Measurements from ENCODE around the gene NEURL1B.

Gene NEURL1B

GRCh38 chr5:172611913-172612312 is 29.1 kb upstream of the NEURL1B start:
- DNase-seq = no peak

GRCh38 chr5:172612771-172613170 is 28.3 kb upstream of the NEURL1B start:
- DNase-seq = no peak

- no peak for DNase-seq
Measured at GRCh38 chr5:172616136-172616535, 24.9 kb upstream of the NEURL1B start.

GRCh38 chr5:172616730-172617129 is 24.3 kb upstream of the NEURL1B start:
- DNase-seq = no peak

- no peak for DNase-seq
Measured at GRCh38 chr5:172617817-172618216, 23.2 kb upstream of the NEURL1B start.

GRCh38 chr5:172618574-172619365 is 22.3 kb upstream of the NEURL1B start:
- DNase-seq = no peak

GRCh38 chr5:172620506-172620905 is 20.6 kb upstream of the NEURL1B start:
- no peak for DNase-seq

- DNase-seq = no peak
Measured at GRCh38 chr5:172622091-172623046, 18.7 kb upstream of the NEURL1B start.

- DNase-seq = no peak
Measured at GRCh38 chr5:172623313-172623980, 17.6 kb upstream of the NEURL1B start.

GRCh38 chr5:172624083-172624995 is 16.7 kb upstream of the NEURL1B start:
- DNase-seq = no peak

GRCh38 chr5:172624996-172625964 is 15.8 kb upstream of the NEURL1B start:
- DNase-seq = no peak

GRCh38 chr5:172626031-172626581 is 15.0 kb upstream of the NEURL1B start:
- no peak for DNase-seq

GRCh38 chr5:172630082-172630481 is 11.0 kb upstream of the NEURL1B start:
- no peak for DNase-seq

GRCh38 chr5:172630482-172630881 is 10.6 kb upstream of the NEURL1B start:
- no peak for DNase-seq

GRCh38 chr5:172630986-172631385 is 10.1 kb upstream of the NEURL1B start:
- DNase-seq = no peak

GRCh38 chr5:172632346-172633092 is 8.5 kb upstream of the NEURL1B start:
- no peak for DNase-seq

- no peak for DNase-seq
Measured at GRCh38 chr5:172633403-172633970, 7.6 kb upstream of the NEURL1B start.

- DNase-seq = no peak
Measured at GRCh38 chr5:172634106-172634899, 6.8 kb upstream of the NEURL1B start.

- DNase-seq = no peak
Measured at GRCh38 chr5:172635038-172635437, 6.0 kb upstream of the NEURL1B start.
